Activated CD4-positive, alpha-beta T cell treated with anti-CD3 and anti-CD28 coated beads, Interleukin-2, amount 50 U/mL, for 4 hours (primary cell): ENCODE measurements around the gene SELENOM.
"Not testable (repeated sequence)": the region's sequence is repeated elsewhere in the genome, so short reads cannot be mapped to it uniquely, and the experiment has no call there.

Experiments used
- DNase-seq, 2 experiments: peaks; one replicate each; pipeline ENCODE4 v3.0.0-alpha.2; 2020

The SELENOM gene

DNA sequence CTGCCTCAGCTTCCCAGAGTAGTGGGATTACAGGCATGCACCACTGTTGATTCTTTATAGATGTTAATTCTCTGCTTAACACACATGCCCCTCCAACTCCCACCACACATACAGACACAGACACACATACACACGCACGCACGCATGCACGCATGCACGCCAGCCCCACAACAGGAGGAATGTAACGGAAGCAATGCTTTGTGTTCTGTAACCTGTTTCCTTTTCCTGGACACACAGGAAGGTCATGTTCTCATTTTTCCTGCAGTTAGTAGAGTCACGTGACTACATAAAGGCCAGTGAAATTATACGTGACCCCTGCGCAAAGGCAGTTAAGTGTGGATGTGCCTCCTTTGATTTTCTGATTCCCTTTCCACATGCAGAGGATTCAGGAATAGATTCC, 34.2 kb downstream of the SELENOM start:
- not testable (repeated sequence) for DNase-seq

DNA sequence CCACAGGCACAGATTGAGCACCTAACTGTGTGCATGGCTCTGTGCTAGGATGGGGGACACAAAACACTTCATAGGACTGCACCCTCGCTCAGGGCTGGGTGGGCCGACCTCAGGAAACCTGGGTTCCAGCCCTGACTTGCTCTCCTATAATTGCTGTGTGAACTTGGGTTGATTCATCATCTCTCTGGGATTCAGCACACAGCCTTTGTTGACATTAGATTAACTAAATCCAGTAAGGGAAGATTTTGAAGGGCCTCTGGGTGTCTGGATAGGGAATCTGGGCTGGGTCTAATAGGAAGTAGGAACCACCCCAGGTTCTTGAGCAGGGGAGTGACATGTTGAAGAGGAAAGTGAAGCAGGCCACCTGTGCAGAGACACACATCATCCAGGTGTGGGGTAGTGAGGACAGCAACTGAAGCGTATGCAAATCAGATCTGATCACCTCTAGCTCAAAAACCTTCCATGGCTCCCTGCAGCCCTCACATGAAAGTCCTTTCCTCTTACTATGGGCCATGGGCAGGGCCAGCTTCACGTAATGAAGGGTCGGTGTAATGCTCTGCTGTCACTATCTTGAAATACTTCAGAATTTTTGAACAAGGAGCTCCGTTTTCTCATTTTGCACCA, 37.6 kb downstream of the SELENOM start:
- DNase-seq, result not testable (repeated sequence)

DNA sequence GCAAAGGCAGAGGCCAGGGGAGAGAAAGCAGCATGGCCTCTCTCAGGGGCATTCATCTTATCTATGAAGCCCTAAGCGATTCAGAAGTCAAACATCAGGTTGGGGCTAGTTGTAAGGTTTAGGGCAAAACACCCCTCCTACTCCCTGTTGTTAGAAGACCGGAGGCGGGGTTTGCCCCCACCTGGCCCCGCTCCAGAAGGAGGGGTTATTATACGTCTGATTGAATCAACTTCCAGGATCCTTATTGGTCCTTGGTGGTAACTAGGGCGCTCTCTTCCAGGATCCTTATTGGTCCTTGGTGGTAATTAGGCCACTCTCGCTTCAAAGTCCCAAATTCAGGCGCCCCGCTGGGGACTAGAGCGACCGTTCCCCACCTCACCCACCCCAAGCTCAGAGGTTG, 38.4 kb downstream of the SELENOM start:
- DNase-seq, result no peak

DNA sequence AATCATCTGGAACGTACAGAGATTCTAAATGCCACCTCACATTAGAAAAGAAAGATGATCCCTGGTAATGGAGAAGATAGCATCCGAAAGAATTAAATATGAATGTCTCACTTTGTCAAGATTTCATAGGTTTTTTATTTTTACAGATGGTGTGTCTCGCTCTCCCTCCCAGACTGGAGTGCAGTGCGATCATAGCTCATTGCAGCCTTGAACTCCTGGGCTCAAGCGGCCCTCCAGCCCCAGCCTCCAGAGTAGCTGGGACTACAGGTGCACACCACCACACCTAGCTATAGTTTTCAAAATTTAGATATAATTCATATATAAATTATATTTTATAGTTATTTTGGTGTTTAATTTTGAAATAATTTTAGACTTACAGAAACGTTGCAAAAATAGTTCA, 43.0 kb downstream of the SELENOM start:
- DNase-seq, result no peak

DNA sequence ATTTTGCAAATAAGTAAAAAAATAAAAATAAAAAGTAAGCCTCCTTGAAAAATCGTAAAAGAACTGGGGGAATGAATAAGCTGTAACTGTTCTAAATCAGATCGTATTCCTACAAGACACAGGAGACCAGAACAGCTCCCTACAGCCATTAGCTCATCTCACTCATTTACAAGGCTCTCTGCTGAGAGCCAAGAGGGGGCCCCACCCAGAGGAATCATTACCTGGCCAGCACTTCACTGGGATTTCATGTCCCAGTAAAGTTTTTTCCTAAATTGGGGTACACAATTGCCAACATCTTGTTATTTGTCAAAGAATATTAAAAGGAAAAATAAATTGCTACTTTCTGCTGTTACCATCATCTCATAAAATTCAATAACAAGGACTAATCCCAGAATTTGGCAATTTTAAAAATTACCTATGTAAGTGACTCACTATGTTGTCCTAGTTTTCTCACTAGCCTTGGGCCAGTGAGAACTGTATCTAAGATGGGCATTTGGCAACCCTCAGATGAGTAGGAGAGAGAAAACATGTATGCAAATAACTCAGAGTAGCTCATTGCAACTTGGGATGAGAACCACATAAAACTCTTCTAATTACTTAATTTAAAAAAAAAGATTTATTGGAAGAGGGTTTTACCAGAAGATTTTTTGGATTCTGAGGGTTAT, 44.7 kb downstream of the SELENOM start:
- DNase-seq, result no peak

DNA sequence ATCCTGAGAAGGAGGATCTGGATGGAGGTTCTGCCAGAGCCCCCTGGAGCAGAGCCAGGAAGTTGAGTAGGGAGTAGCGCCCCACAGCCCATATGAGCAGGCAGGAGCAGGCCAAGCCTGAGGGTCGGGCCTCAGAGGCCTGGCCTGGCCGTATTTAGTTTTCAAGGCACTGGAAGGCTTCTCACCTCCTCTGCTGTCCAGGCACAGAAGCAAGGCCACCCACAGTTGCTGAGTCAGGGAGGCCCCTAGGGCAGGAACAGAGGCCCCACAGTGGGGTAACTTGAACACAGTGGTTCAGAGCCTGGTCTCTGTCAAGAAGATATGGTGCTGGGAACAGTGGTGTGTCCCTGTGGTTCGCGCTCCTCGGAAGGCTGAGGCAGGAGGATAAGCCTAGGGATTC, 47.7 kb downstream of the SELENOM start:
- DNase-seq, result not testable (repeated sequence)

DNA sequence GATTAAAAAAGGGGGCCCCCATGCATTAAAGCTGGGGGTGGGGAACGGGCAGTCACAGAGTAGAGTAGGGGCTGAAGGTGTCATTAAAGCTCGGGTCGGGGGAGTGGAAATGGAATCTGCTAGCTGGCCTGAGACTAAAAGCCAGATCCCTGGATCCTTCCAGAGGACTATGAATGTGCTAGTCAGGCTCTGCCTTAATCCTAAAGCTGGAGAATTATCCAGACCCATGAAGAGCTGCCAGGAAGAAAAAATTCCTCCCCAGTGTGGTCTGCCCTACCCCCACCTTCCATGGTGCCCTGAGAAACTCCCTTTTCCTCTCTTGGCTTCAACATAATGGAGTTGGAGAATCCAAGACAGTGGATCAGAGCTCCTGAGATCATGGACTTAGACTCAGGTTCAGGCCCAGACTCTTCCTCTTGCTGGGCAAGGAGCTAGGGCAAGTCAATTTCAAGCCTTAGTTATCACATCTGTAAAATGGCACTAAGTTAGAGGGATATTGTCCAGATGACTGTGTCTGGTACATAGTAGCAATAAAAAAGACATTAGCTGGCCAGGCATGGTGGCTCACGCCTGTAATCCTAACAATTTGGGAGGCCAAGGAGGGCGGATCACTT, 50.3 kb downstream of the SELENOM start:
- DNase-seq, result no peak

DNA sequence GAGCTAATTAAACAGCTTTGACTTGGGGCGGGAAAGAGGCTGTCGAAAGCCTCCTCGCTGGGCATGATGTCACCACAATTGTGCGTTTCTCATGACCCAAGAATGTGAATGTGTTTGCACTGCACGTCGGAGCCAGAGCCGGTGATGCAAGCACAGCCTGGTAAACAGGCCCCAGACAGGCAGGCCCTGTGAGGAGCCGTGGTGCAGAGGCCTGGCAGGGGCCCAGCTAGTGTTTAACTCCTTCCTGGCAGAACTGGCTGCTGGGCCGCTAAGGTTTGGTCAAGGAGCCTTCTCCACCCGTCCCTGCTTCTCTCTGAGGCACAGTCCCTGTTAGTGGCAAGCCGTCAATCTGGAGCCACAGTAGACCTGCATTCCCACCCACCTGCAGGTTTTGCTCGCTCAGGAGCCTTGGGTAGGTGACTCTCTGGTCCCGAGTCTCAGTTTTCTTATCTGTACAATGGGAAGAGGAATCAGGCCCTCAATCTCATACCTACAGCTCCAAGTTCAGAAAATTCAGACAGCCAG, 51.7 kb downstream of the SELENOM start:
- DNase-seq, result no peak

DNA sequence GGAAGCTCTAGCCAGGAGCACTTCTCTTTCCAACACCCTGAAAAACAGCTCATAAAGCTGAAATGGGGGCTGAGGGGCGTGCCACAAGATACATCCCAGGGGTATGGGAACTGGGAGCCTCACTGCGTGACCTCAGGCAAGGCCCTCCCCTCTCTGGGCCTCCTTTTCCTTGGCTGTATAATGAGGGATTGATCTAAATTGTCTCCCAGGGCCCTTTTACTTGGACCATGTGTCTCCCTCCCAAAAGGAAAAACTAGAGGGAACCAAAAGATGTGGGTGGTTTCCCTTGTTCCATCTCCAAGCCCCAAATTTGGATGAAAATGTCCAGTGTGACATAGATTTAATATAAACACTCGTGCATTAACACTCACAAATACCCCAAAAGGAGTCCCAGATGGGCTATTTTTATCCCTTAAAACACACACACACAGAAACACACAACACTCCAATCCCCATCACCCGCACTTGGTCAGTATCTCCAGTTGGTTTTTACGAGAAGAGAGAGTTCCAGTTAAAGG, 52.2 kb downstream of the SELENOM start:
- DNase-seq, result no peak
